A549 treated with RU486 at 1 μM for 4 hours (cell line): ENCODE results near the gene ZSCAN12. TPM values are rescaled to one million over a fixed set of nuclear protein-coding genes. Genes with fewer than 3 reads are reported as not detected.

Source experiments
- total RNA-seq: library from RNA; stranded (reverse); fragments of 200-300 nt; extraction: Qiagen RNA extraction; gene quantifications from 5 replicates; pipeline ENCODE4 v1.2.3, GENCODE V29; 2022; ENCODE audit warnings: low read depth

The ZSCAN12 gene
- total RNA-seq = 1.2 to 2.0 TPM (median 1.6 TPM) in 5 replicates

GRCh38 chr6:28399350-28400121 is at the start of gene ZSCAN12:
TSS of gene ZSCAN12 (minus strand) at chr6:28399747. CDS start at chr6:28398405, 1,342 bp downstream.

DNA sequence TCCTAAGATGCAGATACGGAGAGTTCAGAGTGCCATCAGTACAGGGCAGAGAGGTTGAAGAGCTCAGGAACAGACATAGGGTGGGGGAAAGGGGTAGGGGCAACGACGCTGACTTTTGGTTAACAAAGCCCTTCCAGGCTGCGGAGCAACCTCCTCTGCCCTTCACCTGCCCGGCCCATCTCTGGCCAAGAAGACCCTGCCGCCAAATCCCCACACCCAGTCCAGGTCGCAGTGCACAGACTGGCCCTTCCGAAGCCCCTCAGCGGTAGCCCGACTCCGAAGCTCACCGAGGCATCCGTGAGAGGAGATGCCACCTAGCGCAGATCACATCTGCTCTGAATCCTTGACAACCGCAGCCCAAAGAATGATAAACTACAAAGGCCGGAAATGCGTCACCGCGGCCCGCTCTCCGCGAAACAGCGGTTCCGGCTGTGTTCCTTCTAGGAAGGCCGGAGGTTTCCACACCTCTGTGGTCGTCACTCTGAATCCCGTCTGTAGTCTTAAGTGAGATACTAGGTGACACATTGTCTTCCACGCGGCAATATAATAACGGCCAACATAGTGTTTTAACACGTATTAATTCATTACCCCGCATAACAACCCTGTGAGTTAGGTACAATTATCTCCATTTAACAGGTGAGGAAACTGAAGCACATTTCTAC is 43.7 kb upstream of the ZSCAN12 start, which contains the start of gene ZSCAN23:
TSS of gene ZSCAN23 (minus strand) at position 380 of the 662 bp plus-strand sequence. CDS start 7,225 bp downstream, outside the sequence.

GRCh38 chr6:28349892-28350737 is 49.4 kb downstream of the ZSCAN12 start, which contains the start of gene ZKSCAN3:
TSS of gene ZKSCAN3 (plus strand) at chr6:28349947. CDS start at chr6:28359587, 9,640 bp downstream.

DNA sequence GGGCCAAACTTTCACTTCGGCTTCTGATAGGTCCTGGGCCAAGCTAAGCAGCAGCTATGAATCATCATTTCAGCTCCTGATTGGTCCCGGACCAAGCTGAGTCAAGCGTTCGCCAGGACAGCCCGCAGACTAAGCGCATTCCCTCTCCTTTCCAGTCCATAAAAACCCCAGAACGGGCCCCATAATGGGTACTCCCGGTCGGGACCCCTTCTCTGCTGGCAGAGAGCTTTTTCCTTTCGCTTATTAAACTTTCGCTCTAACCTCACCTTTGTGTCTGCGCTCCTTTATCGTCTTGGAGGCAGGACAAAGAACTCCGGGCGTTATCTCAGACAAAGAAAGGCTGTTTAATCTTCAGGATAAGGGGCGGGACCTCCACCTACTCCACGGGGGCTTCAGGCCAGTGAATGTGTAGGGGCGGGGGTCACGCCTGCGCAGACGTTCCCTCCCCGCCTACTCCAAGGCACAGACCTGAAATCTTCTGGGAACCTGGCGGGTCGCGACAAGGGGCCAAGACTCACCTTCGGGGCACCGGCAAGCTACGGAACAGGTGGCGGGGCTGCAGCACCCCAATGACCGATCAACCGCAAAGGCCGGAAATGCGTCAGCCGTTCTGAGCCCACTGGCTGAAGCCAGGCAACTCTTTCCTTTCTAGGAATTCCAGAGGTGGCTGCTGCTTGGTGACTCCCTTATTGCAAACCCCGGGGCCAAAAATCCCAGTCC is 63.8 kb downstream of the ZSCAN12 start, which contains the start of gene ZSCAN31:
TSS of gene ZSCAN31 (minus strand) at position 585 of the 720 bp plus-strand sequence. CDS start 6,465 bp downstream, outside the sequence.

Other genes with a start within 250 kb of the ZSCAN12 start
- gene ZSCAN9, start 174.5 kb downstream of the ZSCAN12 start, total RNA-seq = 5.2 to 8.8 TPM (median 7.4 TPM) in 5 replicates
- 2.1 to 3.1 TPM (median 2.6 TPM) in 5 replicates for gene ZKSCAN4, start 147.5 kb downstream of the ZSCAN12 start, total RNA-seq
- gene NKAPL, start 140.4 kb downstream of the ZSCAN12 start, total RNA-seq = not detected in 5 replicates
- gene ZSCAN26, start 132.6 kb downstream of the ZSCAN12 start, total RNA-seq = 4.4 to 7.3 TPM (median 5.3 TPM) in 5 replicates
- gene PGBD1, start 118.2 kb downstream of the ZSCAN12 start, total RNA-seq = 4.2 to 5.6 TPM (median 4.9 TPM) in 5 replicates
- gene ZSCAN31, start 63.6 kb downstream of the ZSCAN12 start, total RNA-seq = 1.4 to 3.2 TPM (median 2.4 TPM) in 5 replicates
- 1.3 to 1.9 TPM (median 1.6 TPM) in 5 replicates for gene ZKSCAN3, start 49.8 kb downstream of the ZSCAN12 start, total RNA-seq
- not detected in 5 replicates for gene ZSCAN23, start 43.7 kb upstream of the ZSCAN12 start, total RNA-seq
- not detected in 5 replicates for gene GPX6, start 116.0 kb upstream of the ZSCAN12 start, total RNA-seq
- not detected in 5 replicates for gene GPX5, start 126.1 kb upstream of the ZSCAN12 start, total RNA-seq